Measurements from ENCODE around the gene DLL1. TPM values are rescaled to one million over a fixed set of nuclear protein-coding genes. Genes with fewer than 3 reads are reported as not detected.

The DLL1 gene
- polyA plus RNA-seq, 3 donors: 0.17 TPM; not detected in 2

DNA sequence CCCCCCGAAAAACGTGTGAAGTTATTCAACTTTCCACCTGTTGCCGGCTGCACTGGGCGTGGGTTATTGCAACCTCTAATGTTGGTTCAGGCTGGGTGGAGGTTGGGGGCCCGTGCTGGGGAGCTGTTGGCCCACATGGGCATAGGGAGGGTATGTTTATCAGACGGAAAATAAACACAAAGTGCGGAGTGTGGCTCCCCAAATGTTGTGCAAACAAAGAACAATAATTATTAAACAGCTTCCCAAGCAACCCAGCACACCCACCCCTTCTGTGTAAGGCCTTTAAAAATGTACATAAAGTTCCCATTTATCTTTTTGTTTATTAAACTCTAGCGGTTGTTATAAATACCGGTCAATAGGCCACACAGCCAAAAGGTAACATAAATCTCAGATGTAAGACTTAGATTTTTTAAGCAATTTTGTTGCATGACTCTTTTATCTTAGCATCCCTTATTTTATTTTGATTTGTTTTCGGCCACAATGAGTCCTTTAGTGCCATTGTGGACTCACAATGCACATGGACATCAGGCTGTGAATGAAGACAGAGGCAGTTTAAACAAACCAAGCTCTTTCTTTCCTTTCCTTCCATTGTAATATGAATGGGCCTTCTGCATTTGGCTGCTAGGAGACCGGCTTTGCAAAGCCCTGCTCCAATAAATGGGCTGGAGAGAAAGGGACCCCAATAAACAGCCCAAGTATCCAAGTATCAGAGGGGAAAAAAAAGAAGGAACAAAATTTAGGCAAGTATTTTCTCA, 6.9 kb upstream of the DLL1 start:
- Histone ChIP-seq H3K9ac (ENCODE audit: insufficient read depth, low read length, poor library complexity, severe bottlenecking) (no peak overlapping the region), H3K4me2 (replicated peaks; ENCODE audit: extremely low read depth, low read length, poor library complexity, severe bottlenecking) (no peak overlapping the region), H3K27ac (ENCODE audit: low read depth in 1 of 2, low read length in 2 of 2) (no peak overlapping the region), H3K9me3 (replicated peaks in 1 of 2; ENCODE audit: control insufficient read depth in 1 of 2, insufficient read depth in 1 of 2, low read length in 2 of 2) (peaks cover 7 to 31% of the 10 kb centered on the region in 2 donors), H3K79me2 (ENCODE audit: insufficient read depth, low read length) (no peaks in the 10 kb centered on the region), H3K4me3 (replicated peaks in 1 of 3; ENCODE audit: low read depth in 2 of 3, low read length in 3 of 3) (no peak overlapping the region), H4K20me1 (ENCODE audit: insufficient read depth, low read length) (no peaks in the 10 kb centered on the region), H3K4me1 (ENCODE audit: control insufficient read depth in 1 of 2, insufficient read depth in 2 of 2, low read length in 2 of 2) (peaks cover 31 to 35% of the 10 kb centered on the region in 2 donors), H3K27me3 (ENCODE audit: control insufficient read depth in 2 of 2, insufficient read depth in 2 of 2, low read length in 2 of 2) (peaks cover 60 to 79% of the 10 kb centered on the region in 2 donors), H3K36me3 (replicated peaks in 1 of 2; ENCODE audit: control insufficient read depth in 1 of 2, insufficient read depth in 2 of 2, low read length in 2 of 2) (no peaks in the 10 kb centered on the region), H2AFZ (ENCODE audit: insufficient read depth, low read depth, low read length, poor library complexity, severe bottlenecking) (no peak overlapping the region)
- H3K27me3 Mint-ChIP-seq (ENCODE audit: low read depth in 3 of 3): peaks cover 67 to 87% (median 80%) of the 10 kb centered on the region in 3 donors
- peaks cover 0 to 14% of the 10 kb centered on the region in 2 donors for H3K36me3 Mint-ChIP-seq
- H3K27ac Mint-ChIP-seq: no peak overlapping the region
- peaks cover 45% of the 10 kb centered on the region for H3K4me1 Mint-ChIP-seq
- H3K9me3 Mint-ChIP-seq: peaks cover 9 to 38% (median 29%) of the 10 kb centered on the region in 7 donors
- peak overlapping the region in 1 of 2 donors; percentile 80 for H3K4me3 Mint-ChIP-seq
- no CpG with 5 or more reads among the region's 11 CpGs for WGBS (ENCODE audit: insufficient coverage)
- no peak for DNase-seq
- TF ChIP-seq, protein P1, sequence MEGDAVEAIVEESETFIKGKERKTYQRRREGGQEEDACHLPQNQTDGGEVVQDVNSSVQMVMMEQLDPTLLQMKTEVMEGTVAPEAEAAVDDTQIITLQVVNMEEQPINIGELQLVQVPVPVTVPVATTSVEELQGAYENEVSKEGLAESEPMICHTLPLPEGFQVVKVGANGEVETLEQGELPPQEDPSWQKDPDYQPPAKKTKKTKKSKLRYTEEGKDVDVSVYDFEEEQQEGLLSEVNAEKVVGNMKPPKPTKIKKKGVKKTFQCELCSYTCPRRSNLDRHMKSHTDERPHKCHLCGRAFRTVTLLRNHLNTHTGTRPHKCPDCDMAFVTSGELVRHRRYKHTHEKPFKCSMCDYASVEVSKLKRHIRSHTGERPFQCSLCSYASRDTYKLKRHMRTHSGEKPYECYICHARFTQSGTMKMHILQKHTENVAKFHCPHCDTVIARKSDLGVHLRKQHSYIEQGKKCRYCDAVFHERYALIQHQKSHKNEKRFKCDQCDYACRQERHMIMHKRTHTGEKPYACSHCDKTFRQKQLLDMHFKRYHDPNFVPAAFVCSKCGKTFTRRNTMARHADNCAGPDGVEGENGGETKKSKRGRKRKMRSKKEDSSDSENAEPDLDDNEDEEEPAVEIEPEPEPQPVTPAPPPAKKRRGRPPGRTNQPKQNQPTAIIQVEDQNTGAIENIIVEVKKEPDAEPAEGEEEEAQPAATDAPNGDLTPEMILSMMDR (IDR thresholded peaks at IDR 0.05): no peak
- intact Hi-C loops (cut with micrococcal nuclease): no loop called here

DNA sequence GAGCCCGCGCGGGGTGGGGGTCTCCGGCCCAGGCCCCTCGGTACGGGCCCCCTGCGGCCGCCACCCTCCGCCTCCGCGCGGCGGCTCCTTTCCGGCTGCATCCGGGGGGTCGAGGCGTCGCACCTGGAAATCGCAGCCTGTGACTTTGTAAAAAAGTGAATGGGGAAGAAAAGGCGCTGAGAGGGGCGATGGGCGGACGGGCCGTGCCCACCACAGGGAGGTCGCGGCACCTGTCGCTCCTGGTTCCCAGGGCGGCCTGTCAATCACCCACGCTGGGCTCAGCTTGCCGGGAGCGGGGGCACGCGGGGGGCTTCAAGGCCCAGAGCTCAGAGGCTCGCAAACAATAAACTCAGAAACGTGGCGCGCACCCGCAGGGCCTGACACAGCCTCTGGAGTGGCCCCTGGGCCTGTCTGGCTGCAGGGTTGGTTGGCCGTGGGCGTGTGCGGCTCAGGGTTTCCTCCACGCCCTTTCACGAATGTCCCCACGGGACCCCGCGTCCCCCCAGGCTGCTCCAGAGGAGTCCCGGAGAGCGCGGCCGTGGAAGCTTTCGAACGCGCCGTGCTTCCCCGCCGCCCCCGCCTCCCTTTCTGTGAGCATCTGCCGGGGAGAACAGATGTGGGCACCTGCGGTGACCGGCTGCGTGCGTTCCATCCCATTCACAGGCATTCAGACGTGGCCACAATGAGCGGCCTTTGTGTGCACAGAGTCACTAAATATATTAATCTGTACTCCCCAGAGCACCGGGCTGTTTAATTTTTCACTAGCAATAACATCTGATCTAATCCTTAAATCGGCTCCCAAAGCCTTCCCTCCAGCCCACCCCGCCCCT, 6.1 kb upstream of the DLL1 start:
- H3K27ac Mint-ChIP-seq: no peak overlapping the region

More for the DNA sequence above, 6.1 kb upstream of the DLL1 start:
- TF ChIP-seq, protein P1 (IDR thresholded peaks at IDR 0.05): no peak
- Histone ChIP-seq H3K36me3 (replicated peaks in 1 of 2; ENCODE audit: control insufficient read depth in 1 of 2, insufficient read depth in 2 of 2, low read length in 2 of 2) (no peaks in the 10 kb centered on the region), H3K4me3 (replicated peaks in 1 of 3; ENCODE audit: low read depth in 2 of 3, low read length in 3 of 3) (no peak overlapping the region), H3K4me2 (replicated peaks; ENCODE audit: extremely low read depth, low read length, poor library complexity, severe bottlenecking) (no peak overlapping the region), H4K20me1 (ENCODE audit: insufficient read depth, low read length) (no peaks in the 10 kb centered on the region), H3K4me1 (ENCODE audit: control insufficient read depth in 1 of 2, insufficient read depth in 2 of 2, low read length in 2 of 2) (peaks cover 39 to 43% of the 10 kb centered on the region in 2 donors), H3K9ac (ENCODE audit: insufficient read depth, low read length, poor library complexity, severe bottlenecking) (no peak overlapping the region), H2AFZ (ENCODE audit: insufficient read depth, low read depth, low read length, poor library complexity, severe bottlenecking) (no peak overlapping the region), H3K9me3 (replicated peaks in 1 of 2; ENCODE audit: control insufficient read depth in 1 of 2, insufficient read depth in 1 of 2, low read length in 2 of 2) (peaks cover 7 to 38% of the 10 kb centered on the region in 2 donors), H3K27me3 (ENCODE audit: control insufficient read depth in 2 of 2, insufficient read depth in 2 of 2, low read length in 2 of 2) (peaks cover 66 to 87% of the 10 kb centered on the region in 2 donors), H3K79me2 (ENCODE audit: insufficient read depth, low read length) (no peaks in the 10 kb centered on the region), H3K27ac (ENCODE audit: low read depth in 1 of 2, low read length in 2 of 2) (no peak overlapping the region)
- peaks cover 7 to 42% (median 27%) of the 10 kb centered on the region in 7 donors for H3K9me3 Mint-ChIP-seq
- H3K4me3 Mint-ChIP-seq: peak overlapping the region in 1 of 2 donors; percentile 71
- H3K27me3 Mint-ChIP-seq (ENCODE audit: low read depth in 3 of 3): peaks cover 72 to 91% (median 87%) of the 10 kb centered on the region in 3 donors
- peaks cover 0 to 19% of the 10 kb centered on the region in 2 donors for H3K36me3 Mint-ChIP-seq
- H3K4me1 Mint-ChIP-seq: peaks cover 53% of the 10 kb centered on the region
- 4% methylated on average over 65 of the region's 67 CpGs for WGBS (ENCODE audit: insufficient coverage)
- DNase-seq: no peak
- intact Hi-C loops (cut with micrococcal nuclease): no loop called here
